Upper lobe of left lung (tissue), 4 donors: ENCODE results near the gene TRIM44.

Experiments used
- CTCF ChIP-seq, 6 experiments: fragments of 450-650 bp in 4 of 6; fragments of 200-600 bp in 2 of 6; sonication (generic) in 2 of 6; IDR thresholded peaks; one replicate each; pipeline ENCODE4 v1.5.1; 2016 to 2019; ENCODE audit warnings: antibody characterized with exemption in 6 of 6
- POLR2AphosphoS5 ChIP-seq, 2 donors: sonication (generic); formaldehyde crosslinking; IDR thresholded peaks; one replicate each; pipeline ENCODE4 v1.5.1; 2017; ENCODE audit warnings: antibody characterized with exemption in 2 of 2

- TF ChIP-seq POLR2AphosphoS5 (IDR thresholded peaks at IDR 0.05) (no peak), CTCF (IDR thresholded peaks at IDR 0.05) (no peak)
Measured at GRCh38 chr11:35711173-35711910, 48.8 kb downstream of the TRIM44 start.
